ENCODE data around the gene HESX1. TPM values are rescaled to one million over a fixed set of nuclear protein-coding genes. Genes with fewer than 3 reads are reported as not detected.

HESX1 gene
- total and polyA plus RNA-seq, 2 of the 8 experiments (the other 6 are each of a cell fraction or from before 2014, with no cell fraction given) = 7.1 to 12.0 TPM

- Histone ChIP-seq H3K4me2 (ENCODE audit: insufficient read depth in 1 of 2, low read depth in 2 of 2, low read length in 2 of 2) (peak overlapping the region; percentile 14 to 70), H2BK5ac (ENCODE audit: low read depth, low read length) (peak overlapping the region; percentile 45; the same call in 1 of the 2 replicates), H3K4me1 (replicated peaks in 1 of 4; ENCODE audit: control insufficient read depth in 3 of 4, insufficient read depth in 4 of 4, low read length in 3 of 4) (peaks cover 3 to 9% (median 5%) of the 10 kb centered on the region in 4 experiments), H2BK15ac (ENCODE audit: low read length) (peak overlapping the region; percentile 68; the same call in 1 of the 2 replicates), H3K79me1 (ENCODE audit: low read depth, low read length) (no peaks in the 10 kb centered on the region), H3K79me2 (ENCODE audit: control insufficient read depth in 1 of 2, insufficient read depth in 2 of 2, low read length in 2 of 2) (no peaks in the 10 kb centered on the region), H2BK12ac (ENCODE audit: low read depth, low read length) (peak overlapping the region; percentile 88; the same call in 1 of the 2 replicates), H3K4me3 (ENCODE audit: extremely low read depth in 1 of 4, insufficient read depth in 2 of 4, low read depth in 3 of 4, low read length in 4 of 4) (peak overlapping the region; percentile 33 to 64 (median 54); a peak in 6 of 8 replicates), H2BK120ac (replicated peaks; ENCODE audit: low read depth, low read length) (peak overlapping the region; percentile 19), H3K23me2 (ENCODE audit: low read depth, low read length) (peaks cover 4% of the 10 kb centered on the region), H3K9ac (replicated peaks in 1 of 4; ENCODE audit: extremely low read depth in 1 of 4, low read depth in 3 of 4, low read length in 3 of 4) (peak overlapping the region in 1 of 4 experiments; percentile 31; a peak in 2 of 7 replicates), H3K23ac (ENCODE audit: insufficient read length) (no peak overlapping the region), H4K91ac (replicated peaks; ENCODE audit: insufficient read length, low read length) (peak overlapping the region; percentile 96), H4K20me1 (replicated peaks in 1 of 2; ENCODE audit: control insufficient read depth in 1 of 2, insufficient read depth in 2 of 2, low read length in 2 of 2) (no peaks in the 10 kb centered on the region), H2BK20ac (ENCODE audit: low read length) (peak overlapping the region; percentile 66; the same call in 1 of the 2 replicates), H2AFZ (ENCODE audit: low read length) (peak overlapping the region; percentile 70), H3K9me3 (ENCODE audit: insufficient read depth in 2 of 2, low read depth in 1 of 2, low read length in 1 of 2) (no peaks in the 10 kb centered on the region), H3K56ac (replicated peaks; ENCODE audit: insufficient read length, low read depth, low read length) (peak overlapping the region; percentile 70), H4K5ac (ENCODE audit: insufficient read length, low read depth, low read length) (no peak overlapping the region), H3K36me3 (ENCODE audit: control insufficient read depth in 2 of 4, insufficient read depth in 4 of 4, low read length in 3 of 4) (no peaks in the 10 kb centered on the region), H3K27ac (ENCODE audit: low read depth, low read length) (no peak overlapping the region), H3K4ac (replicated peaks; ENCODE audit: insufficient read length, low read depth, low read length) (peak overlapping the region; percentile 5), H2AK5ac (ENCODE audit: low read depth, low read length) (no peak overlapping the region), H3K14ac (ENCODE audit: insufficient read length) (no peak overlapping the region), H3K18ac (ENCODE audit: extremely low read depth, low read length) (peak overlapping the region; percentile 62; the same call in 1 of the 2 replicates), H4K8ac (ENCODE audit: extremely low read depth, insufficient read depth, low read length) (peak overlapping the region; percentile 86), H3K27me3 (replicated peaks in 1 of 4; ENCODE audit: control insufficient read depth in 3 of 4, extremely low read depth in 1 of 4, insufficient read depth in 3 of 4, low read length in 3 of 4) (peaks cover 0 to 5% (median 0%) of the 10 kb centered on the region in 4 experiments; a peak in 3 of 7 replicates)
- ChIA-PET POLR2A (ENCODE audit: partially characterized antibody) (interaction anchor here (0.9 to 1.9 kb wide), 5 partner anchors 16 to 40 kb away, joined by 3 to 10 read pairs (median 4); partner anchors contain the start of gene HESX1), CTCF (ENCODE audit: partially characterized antibody) (interaction anchor here (0.5 to 6.6 kb wide), 43 partner anchors 10 to 1513 kb away, joined by 3 to 64 read pairs (median 6); partner anchors contain the start of genes APPL1 and HESX1)
- DNase-seq (ENCODE audit: low read depth in 1 of 2, low spot score in 2 of 2) (peak; percentile 65 to 92), FAIRE-seq (peak; percentile 82)
- 24% methylated on average over 35 of the region's 40 CpGs; no CpG with 5 or more reads in 1 of the 2 experiments for WGBS, 2 experiments (ENCODE audit: extremely low coverage in 1 of 2, insufficient coverage in 1 of 2, insufficient read length in 1 of 2, insufficient replicate concordance in 2 of 2, low coverage in 1 of 2, low lambda C conversion rate in 2 of 2, missing lambda C conversion rate in 1 of 2)
- TF ChIP-seq KDM5A (IDR thresholded peaks at IDR 0.05; ENCODE audit: low read length) (peak; percentile 51; the same call in 1 of the 2 replicates), BACH1 (IDR thresholded peaks at IDR 0.05; ENCODE audit: low read length) (peak; percentile 66), MAX (IDR thresholded peaks at IDR 0.05) (0 out of 2 replicates have a peak, but pooled peaks have one; percentile 17), SP2 (IDR thresholded peaks at IDR 0.05; ENCODE audit: low read length) (no peak), RAD21 (IDR thresholded peaks at IDR 0.05 in 1 of 2, conservative IDR thresholded peaks at IDR 0.05 in 1 of 2; ENCODE audit: low read depth in 2 of 2, low read length in 2 of 2) (peak; percentile 91 to 93), RNF2 (IDR thresholded peaks at IDR 0.05; ENCODE audit: borderline replicate concordance, low read depth, low read length, missing control alignments, poor library complexity, severe bottlenecking) (no peak), HDAC2 (IDR thresholded peaks at IDR 0.05; ENCODE audit: borderline replicate concordance in 1 of 2, low read depth in 2 of 2, low read length in 2 of 2) (peak; percentile 30 to 75; a peak in 1 of 4 replicates), YY1 (IDR thresholded peaks at IDR 0.05; ENCODE audit: low read depth, low read length) (peak; percentile 23; the same call in 1 of the 2 replicates), NANOG (IDR thresholded peaks at IDR 0.05; ENCODE audit: insufficient read depth, low read depth, low read length, poor library complexity, severe bottlenecking) (peak; percentile 36)
Observed at GRCh38 chr3:57169872-57170623, 29.7 kb downstream of the HESX1 start.

All from H1 (cell line).